Stimulated activated CD8-positive, alpha-beta memory T cell treated with anti-CD3 and anti-CD28 coated beads, Interleukin-15, amount 100 ng/mL, for 4 hours (primary cell): Measurements from ENCODE around the gene NTM.
"Not testable (repeated sequence)": the region's sequence is repeated elsewhere in the genome, so short reads cannot be mapped to it uniquely, and the experiment has no call there.

ENCODE experiments used
- DNase-seq, 2 donors: peaks; one replicate each; pipeline ENCODE4 v3.0.0-alpha.2; 2020; ENCODE audit warnings: low read depth in 2 of 2

NTM gene

DNA sequence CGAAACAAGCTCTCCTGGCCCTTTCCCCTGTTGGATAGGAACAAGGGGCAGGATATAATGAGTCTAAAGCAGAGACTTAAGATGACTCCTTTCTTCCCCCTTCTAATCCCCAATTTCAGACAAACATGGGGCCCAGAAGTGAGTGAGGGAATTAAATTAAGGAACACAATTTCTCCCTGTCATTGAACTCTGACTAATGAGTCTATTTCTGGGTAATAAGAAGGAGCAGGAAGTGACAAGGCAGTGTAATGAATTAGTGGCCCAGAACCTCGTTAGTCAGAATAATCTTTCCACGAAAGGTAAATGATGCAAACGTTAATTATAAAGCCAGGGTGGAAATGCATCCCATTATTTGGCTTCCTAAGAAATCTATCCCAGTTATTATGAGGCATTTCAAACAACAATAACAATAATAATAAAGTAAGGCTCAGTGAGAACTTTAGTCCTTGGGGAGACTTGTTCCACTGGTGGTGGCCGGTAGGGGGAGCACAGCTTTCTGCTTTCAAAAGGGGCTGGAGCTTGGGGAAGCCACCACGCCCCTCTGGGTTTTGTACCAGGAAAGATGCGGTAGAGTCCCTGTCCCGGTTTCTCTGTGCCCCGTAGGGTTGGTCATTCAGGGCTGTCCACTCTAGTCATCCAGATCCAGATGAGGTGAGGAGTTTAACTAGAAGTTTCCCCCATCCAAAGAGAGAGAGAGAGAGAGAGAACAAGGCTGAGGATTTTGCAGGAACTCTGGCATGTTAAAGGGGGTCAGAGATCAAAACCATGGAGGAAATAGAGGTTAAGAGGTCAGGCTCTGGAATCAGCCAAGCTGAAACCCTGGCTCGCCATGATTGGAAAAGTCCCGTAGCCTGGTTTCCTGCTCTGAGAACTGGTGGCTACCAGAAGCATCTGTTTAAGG is 298.3 kb downstream of the NTM start:
- no peak for DNase-seq

DNA sequence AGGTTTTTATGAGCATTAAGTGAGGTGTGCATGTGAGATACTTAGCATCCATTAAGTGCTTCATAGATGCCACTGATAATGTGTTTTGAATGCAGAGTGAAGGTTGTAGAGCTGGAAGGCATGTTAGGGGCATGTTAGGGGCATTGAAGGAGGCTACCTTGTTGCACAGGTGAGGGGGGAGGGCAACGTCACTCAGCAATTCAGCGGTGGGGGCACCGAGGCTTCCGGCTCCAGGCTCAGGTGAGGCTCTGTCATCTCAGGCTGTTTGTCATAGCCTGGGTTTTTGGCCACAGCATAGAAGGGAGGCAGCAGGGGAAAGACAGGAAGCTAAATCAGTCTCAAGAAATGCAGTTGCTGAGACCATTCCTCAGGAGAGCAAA is 299.0 kb downstream of the NTM start:
- no peak for DNase-seq

DNA sequence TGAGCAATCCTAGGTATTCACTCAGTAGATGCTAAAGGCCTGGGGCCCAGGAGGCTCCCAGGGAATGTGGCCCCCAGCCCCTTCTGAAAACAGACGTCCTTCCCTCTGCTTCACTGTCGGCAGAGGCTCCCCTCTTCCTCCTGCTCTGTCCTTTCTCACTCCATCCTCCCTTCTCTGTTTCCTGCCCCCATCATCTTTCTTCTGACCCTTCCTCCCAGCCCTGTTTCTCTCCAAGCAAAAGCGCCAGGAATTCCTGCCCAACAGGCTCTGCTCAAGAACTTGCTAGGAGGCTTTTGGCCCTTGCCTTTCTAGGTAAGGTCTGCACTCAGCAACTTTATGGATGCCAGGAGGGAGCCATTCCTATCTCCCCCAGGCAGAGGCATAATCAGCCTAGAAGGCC is 300.5 kb downstream of the NTM start:
- no peak for DNase-seq

DNA sequence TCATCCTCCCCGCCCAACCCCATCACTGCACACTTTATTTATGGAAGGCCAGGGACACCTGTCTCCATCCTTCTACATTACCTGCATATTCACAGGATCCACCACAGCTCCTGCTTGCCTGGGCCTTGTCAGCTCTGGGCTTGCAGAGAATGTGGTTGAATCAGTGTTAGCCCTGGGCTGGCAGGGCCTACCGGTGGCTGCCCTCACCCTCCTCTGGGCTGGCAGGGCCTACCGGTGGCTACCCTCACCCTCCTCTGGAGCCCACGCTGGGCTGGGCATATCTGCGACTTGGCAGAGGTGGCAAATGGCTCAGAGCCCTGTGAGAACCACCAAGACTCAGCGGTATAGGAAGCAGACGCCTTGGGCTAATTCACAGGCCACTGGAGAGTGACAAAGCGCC is 300.9 kb downstream of the NTM start:
- DNase-seq, result no peak

DNA sequence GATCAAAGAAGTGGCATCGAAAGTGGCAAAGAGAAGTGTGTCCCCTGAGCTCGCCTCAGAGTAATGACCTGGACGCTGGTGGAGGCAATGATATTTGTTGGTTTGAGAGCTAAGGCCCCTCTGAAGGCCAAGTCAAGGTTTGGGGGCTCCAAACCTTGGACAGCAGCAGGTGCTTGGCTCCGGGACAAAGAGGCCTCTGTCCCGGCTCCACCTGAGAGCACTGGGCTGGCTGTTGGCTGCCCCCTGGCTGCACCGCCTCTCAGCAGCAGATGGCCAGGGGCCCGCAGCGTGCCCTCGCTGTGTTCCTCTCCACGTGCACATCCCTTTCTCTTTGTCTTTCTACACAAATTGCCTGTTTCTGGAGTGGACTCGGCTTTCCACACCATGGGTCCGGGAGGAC is 301.3 kb downstream of the NTM start:
- DNase-seq, result no peak

DNA sequence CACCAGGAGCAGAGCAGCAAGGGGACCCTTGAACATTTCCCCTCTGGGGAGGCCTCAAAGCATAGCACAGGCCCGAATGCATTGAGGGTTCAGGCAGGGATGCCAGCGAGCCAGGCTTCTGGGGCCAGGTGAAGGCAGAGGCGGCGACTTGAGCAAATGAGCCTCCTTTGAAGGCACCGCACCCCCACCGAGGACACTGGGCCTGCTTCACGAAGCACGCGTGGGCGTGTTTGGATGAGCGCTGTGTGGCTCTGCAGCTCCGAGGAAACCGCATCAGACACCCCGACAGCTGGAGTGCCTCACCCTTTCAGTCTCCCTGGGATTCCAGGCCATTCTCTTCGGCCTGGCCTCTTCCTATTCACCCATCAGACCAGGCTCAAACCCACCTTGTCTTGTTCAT is 301.8 kb downstream of the NTM start:
- no peak for DNase-seq

DNA sequence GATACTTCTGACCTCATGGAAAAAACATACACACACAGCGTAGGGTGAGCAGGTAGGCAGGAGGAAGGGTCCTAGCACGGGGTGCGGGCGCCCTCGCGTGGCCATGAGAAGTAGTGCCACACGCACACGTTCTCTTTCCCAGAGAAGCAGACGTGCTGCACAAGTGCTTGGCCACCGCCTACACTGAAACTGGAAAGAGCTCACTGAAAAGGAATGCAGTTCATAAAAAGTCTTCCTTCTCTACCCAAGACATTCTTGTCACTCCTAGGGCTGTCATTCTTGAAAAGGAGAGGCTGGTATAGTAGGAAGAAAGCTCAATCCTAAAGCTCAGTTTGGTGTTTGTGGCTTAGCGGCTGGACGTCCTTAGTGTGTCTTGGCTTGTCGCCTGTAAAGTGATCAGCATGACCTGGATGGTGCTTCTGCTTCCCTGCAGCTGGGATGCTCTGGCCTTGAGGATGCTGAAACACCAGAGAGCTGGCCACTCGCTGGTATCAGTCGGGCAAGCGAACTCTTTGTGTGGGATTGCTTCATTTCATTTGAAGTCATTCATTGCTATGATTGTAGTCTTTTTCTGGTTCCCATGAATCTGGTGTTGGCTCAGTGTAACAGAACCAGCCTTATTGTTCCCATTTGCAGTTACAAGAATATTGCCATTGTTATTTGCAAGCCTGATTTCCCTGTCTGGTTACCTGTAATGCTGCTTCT is 303.8 kb downstream of the NTM start:
- DNase-seq, result no peak

DNA sequence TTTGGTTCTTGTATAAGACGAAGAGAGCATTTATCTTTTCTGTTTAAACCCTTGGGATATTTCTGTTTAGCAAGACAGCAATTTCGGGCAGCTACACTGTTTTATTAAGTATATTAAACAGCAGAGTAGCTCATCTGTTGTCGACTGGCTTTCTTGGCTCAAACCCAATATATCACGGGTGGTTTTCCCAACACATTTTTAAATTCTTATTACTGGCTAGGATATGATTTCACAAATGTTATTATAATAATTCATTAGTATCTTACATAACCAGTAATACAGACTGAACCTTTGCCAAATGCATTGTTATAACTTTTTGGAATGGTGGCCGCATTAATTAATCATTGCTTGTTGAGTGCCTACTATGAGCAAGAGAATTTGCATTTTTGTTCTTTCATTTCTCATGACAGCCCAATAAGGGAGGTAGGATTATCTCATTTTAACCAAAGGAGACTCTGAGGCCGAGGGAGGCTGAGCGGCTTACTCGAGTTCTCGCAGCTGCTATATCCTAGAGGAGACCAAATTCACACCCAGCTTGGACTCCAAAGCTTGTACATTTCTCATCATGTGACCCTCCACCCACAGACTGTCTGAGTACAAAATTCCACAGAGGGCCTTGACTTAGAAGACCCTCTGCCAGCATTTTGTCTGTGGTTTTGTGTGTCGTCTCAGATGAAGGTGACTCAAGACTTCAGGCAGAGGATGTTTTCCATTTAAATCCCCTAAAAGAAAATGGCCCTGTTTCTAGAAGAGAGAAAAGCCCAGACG is 304.9 kb downstream of the NTM start:
- DNase-seq, result no peak

DNA sequence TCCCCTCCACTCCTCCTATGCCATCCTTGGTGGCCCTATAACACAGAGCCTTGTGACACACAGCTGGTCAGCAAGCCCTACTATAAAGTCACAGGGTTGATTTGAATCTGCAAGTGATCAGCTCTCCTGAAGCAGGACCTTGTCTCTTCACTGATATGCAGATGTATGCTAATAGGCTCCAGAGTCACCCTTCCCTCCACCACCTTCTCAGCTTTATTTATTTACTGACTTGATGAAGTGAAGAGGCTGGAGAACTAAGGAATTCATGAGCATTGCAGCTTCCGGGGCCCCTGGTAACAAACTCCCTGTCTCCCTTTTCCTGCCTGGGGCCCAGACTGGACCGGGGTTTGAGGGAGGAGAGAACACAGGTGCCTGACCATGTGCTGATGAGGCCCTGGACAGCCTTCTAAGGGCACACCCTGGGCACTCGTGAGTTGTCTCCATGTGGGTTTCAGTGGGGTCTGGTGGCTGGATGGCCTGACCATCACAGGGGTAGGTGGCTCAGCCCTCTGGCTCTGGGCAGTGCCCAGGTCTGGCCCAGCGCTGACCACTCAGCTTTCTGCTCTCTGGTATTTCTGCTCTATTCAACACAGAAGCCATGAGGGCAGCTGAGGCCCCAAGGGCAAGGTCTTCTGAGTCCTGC is 307.5 kb downstream of the NTM start:
- no peak for DNase-seq

DNA sequence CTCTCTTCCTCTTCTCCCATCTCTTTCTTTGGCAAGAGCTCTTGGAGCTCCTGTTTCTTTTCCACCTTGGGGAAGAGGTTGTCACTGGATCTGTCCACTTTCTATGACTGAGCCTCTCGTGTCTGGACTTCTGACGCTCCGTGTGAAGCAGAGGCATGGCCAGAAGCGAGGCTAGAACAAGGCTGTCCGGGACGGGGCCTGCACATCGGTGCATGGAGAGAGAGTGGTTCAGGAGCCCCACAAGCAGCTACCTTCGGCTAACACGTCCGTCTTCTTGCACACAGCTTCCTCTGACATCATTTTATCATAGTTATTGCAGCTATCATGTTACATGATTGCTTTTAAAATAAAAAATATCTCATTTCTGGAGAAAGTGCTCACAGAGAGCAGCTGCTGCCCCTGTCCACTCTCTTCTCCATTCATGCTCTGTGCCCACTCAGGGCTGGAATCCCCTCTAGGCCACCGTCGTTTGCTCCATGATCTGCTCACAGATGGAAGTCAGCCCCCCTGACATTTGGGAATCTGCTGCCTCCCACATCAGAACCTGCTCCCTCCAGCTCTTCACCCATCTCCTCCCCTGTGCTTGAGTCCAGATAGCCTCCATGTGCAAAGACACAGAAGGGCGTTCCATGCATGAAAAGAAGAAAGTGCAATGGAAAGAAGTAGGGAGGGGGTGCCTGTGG is 308.4 kb downstream of the NTM start:
- DNase-seq, result no peak

DNA sequence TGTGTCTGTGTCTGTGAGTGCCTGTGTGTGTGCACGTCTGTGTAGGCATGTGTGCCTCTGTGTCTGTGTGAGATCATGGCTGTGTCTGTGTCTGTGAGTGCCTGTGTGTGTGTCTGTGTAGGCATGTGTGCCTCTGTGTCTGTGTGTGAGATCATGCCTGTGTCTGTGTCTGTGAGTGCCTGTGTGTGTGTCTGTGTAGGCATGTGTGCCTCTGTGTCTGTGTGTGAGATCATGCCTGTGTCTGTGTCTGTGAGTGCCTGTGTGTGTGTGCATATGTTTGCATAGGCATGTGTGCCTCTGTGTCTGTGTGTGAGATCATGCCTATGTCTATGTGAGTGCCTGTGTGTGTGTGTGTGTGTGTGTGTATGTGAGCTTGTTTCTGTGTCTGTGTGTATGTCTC is 310.0 kb downstream of the NTM start:
- DNase-seq, result not testable (repeated sequence)

DNA sequence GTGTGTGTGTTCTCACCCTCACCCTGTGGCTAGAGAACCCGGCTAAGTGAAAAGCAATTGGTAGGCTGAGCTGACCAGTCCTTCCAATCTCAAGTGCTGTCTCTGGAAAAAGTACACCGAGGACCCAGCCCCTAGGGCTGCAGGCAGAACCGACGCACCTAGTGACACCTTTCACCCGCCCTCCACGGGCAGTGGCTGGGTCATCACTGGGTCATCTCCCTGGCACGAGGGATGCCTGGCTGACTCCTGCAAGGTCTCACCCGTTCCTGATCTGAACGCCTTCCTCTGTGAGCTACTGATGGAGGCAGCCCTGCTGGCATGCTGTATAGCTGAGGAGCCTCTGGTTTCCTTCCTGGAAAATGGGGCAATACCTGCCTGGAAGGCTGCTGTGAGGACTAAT is 311.5 kb downstream of the NTM start:
- no peak for DNase-seq

DNA sequence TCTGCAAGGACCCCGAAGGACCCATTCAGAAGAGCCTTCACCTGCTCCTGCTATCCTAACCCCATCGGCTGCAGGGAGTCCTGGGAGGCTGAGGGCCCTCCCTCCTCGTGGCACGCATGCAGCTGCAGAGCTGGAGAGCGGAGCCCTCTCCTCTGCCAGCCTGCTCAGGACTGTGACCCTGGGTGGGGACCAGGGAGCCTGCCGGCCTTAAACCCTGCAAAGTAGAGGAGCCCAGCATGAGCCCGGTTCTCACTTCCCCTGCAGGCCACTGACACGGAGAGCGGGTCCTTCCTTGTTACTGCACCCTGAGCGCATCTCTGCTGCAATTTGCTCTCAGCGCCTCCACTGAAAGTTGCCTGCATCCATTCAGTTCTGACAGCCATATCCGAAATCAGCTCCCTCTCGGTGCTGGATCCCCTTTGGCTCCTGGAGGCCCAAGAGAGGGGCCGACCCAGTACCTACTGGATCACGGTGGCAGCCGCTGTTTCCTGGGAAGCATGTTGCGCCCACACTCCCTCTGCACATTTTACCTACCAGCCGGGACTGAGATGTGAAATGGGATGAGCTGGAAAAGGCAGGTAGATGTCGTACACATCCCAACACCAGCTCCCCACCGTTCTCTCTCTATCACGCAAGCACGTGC is 312.1 kb downstream of the NTM start:
- no peak for DNase-seq

DNA sequence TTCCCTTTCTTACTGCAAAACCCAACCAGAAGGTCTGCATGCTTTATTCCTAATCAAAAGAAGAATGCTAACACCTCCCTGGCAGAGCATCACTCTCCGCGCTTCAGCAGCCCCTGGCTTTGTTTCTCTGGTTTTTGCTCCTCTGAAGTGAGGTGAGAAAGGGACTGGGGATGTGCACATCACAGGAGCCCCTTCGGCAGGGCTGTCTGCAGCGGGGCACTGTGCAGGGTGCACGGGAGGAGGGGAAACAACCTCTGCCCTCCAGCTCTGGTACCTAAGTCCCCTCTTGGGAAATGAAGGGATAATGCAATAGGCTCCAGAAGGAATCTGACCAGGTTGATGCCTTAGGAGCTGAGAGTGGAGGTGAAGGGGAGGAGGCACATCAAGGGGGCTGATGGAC is 312.7 kb downstream of the NTM start:
- DNase-seq, result no peak

DNA sequence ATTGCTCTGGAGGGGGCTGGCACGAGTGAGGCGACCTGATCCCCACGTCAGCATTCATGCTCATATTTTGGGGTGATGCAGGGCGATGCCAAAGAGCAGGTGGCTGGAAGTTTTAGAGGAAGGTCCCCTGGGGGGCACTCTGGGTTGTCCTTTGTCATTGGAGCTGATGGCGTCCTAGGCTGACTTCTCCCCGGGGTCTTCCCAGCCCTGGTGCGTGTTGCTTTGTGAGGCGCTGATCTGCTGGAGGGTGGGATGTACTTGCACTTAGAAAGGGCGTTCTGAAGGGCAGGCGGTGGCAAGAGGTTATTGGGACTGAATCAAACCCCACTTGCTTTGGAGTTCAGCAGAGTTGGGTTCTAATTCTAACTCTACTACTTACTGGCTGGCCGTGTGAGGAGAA is 313.3 kb downstream of the NTM start:
- DNase-seq, result no peak

DNA sequence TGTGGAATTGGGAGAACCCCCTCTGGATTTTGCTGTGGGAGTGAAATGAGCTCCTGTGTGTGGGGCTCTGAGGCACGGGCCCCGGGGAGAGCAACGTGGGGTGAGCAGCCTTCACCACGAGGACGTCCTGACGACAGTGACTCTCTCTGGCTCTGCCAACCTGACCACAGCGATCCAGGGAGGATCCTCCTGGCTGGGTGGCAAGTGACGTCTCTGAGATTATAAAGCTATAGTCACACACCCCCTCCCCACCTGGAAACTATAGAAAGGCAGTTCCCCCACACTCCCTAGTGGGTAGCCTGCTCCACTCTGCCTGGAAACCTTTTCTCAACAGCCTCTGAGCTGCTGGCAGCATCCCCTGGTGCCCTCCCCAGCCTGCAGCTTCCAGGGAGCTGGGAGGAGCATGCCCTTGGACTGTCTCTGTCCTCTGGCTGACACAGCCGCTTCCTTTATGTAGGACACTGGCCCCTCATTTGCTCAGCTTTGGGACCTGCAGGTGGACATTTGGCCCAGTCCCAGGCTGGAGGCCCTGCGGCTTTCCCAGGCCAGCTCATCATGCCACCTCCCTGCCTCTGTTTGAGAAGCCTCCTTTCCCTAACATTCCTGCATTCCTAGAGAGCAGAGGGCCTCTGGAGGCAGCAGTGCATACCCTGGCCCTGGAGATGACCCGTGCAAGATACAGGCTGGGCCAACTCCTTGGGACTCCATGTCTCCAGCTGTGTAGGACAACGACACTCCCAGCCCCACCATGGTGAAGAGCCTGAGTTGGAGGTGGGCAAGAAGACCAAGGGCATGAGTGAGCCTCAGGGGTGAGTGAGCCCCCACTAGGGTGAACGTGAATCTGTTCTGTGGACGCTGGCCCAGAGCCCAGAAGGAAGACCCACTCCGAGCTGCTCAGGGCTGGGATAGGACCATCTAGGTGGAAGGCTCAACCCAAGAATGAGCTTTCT is 314.0 kb downstream of the NTM start:
- DNase-seq, result no peak

DNA sequence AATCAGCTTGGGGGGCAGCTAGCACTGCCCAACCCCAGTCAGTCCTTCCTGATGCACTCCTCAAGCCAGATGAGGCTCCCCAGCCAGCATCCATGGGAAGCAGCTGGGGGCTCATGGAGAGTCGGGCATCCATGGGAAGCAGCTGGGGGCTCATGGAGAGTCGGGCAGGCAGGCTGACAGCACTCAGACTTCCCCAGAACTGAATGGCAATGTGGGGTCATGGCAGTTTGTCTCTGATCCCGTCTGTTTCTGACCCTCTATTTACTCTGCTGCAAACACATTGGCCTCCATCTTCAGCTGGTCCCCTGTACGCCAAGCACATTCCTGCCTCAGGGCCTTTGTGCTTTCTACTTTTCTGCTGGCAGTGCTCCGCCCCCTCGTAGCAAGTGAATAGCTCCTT is 314.8 kb downstream of the NTM start:
- DNase-seq, result no peak

DNA sequence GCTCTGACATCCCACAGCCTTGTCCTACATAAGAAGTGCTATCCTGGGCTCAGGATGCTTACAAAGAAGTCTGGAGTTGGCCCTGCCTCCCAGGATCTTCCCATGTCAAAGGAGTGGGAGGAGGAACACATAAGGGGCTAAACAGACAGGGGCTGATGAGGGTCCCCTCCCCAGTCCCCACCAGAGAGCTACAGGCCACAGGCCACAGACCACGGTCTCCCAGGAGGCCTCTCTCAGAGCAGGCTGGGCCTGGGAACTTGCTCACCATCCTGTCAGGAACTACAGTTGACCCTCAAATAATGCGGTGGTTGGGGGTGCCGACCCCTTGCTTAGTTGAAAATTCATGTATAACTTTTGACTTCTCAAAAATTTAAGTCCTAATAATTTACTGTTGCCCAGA is 315.5 kb downstream of the NTM start:
- DNase-seq, result no peak

DNA sequence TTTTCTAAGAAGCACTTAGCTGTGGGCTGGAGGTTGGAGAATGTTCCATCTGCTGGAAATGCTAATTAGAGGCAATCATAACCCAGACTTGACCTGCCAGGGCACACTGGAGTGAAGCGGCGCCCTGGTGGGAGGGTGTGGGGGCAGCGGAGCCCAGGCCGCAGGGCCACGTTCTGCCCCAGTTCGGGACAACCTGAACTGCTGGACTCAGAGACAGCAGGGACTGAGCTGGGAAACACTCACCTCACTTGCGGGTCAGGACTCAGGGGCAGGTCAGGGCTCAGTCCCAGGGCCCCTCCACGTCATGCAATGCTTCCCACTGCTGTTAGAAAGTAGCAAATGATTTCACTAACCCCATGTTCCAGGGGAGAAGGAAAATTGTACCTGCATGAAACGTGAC is 316.4 kb downstream of the NTM start:
- no peak for DNase-seq
